ENCODE measurements around the gene ABCC1. TPM values are rescaled to one million over a fixed set of nuclear protein-coding genes. Genes with fewer than 3 reads are reported as not detected.

ABCC1 gene
- total and polyA plus RNA-seq, 2 experiments from 2014 or later, result 7.0 to 9.3 TPM

- no peaks in the 10 kb centered on the region for H3K4me1 ChIP-seq (ENCODE audit: insufficient read depth)
- TF ChIP-seq EZH2phosphoT487 (IDR thresholded peaks at IDR 0.05; ENCODE audit: low read depth, severe bottlenecking, unreplicated experiment), result no peak
- TF ChIP-seq EZH2 (IDR thresholded peaks at IDR 0.05; ENCODE audit: borderline replicate concordance), result no peak
- no peak for TF ChIP-seq CTCF (IDR thresholded peaks at IDR 0.05; ENCODE audit: poor library complexity)
- no peaks in the 10 kb centered on the region for H3K27me3 ChIP-seq
- no peak overlapping the region for H3K4me3 ChIP-seq
- no peak overlapping the region for H3K27ac ChIP-seq
- no peak overlapping the region for H3K4me2 ChIP-seq
- H3K36me3 ChIP-seq (replicated peaks; ENCODE audit: insufficient read depth, low read depth), result no peaks in the 10 kb centered on the region
- no peaks in the 10 kb centered on the region for H3K9me3 ChIP-seq (ENCODE audit: low read depth)
- H2AFZ ChIP-seq, result no peak overlapping the region
- H4K20me1 ChIP-seq (ENCODE audit: insufficient read depth, poor library complexity, severe bottlenecking), result no peaks in the 10 kb centered on the region
- no peaks in the 10 kb centered on the region for H3K9me2 ChIP-seq (replicated peaks; ENCODE audit: insufficient read depth)
- peaks cover 5% of the 10 kb centered on the region for H3K79me2 ChIP-seq
- no peak for DNase-seq (ENCODE audit: low spot score)
- WGBS (ENCODE audit: low lambda C conversion rate, missing lambda C conversion rate), result 43% methylated on average over 1 of the region's 1 CpG
Observed at GRCh38 chr16:16003719-16004313, 54.4 kb downstream of the ABCC1 start.

DNA sequence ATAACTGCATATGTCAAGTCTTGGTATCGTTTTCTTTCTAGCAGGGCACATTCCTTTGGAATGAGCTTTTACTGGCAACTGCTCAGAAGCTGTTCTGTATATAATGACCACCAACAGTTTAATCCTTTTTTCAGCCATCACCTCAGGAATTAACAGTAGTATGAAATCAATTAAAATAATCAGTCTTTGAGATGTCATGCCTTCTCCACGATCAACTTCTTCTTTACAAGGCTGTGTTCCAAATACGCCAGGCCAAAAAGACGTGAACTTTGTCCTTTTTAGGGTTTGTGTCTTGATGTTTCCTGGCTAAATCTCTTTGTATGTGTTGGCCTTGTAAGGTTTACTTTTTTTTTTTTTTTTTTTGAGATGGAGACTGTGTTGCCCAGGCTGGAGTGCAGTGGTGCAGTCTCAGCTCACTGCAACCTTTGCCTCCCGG lies 54.9 kb downstream of the ABCC1 start:
- TF ChIP-seq EZH2phosphoT487 (IDR thresholded peaks at IDR 0.05; ENCODE audit: low read depth, severe bottlenecking, unreplicated experiment), result no peak
- TF ChIP-seq CTCF (IDR thresholded peaks at IDR 0.05; ENCODE audit: poor library complexity), result no peak
- TF ChIP-seq EZH2 (IDR thresholded peaks at IDR 0.05; ENCODE audit: borderline replicate concordance), result no peak
- no peaks in the 10 kb centered on the region for H3K9me2 ChIP-seq (replicated peaks; ENCODE audit: insufficient read depth)
- H3K4me2 ChIP-seq, result no peak overlapping the region
- H3K36me3 ChIP-seq (replicated peaks; ENCODE audit: insufficient read depth, low read depth), result no peaks in the 10 kb centered on the region
- H3K4me1 ChIP-seq (ENCODE audit: insufficient read depth), result no peaks in the 10 kb centered on the region
- no peaks in the 10 kb centered on the region for H3K27me3 ChIP-seq
- H3K79me2 ChIP-seq, result peaks cover 5% of the 10 kb centered on the region
- H4K20me1 ChIP-seq (ENCODE audit: insufficient read depth, poor library complexity, severe bottlenecking), result no peaks in the 10 kb centered on the region
- 53% methylated on average over 5 of the region's 5 CpGs for WGBS (ENCODE audit: low lambda C conversion rate, missing lambda C conversion rate)
- H3K27ac ChIP-seq, result no peak overlapping the region
- no peak for DNase-seq (ENCODE audit: low spot score)
- no peak overlapping the region for H3K4me3 ChIP-seq
- no peaks in the 10 kb centered on the region for H3K9me3 ChIP-seq (ENCODE audit: low read depth)
- no peak overlapping the region for H2AFZ ChIP-seq

- Histone ChIP-seq H3K4me3 (no peak overlapping the region), H3K9me3 (ENCODE audit: low read depth) (no peaks in the 10 kb centered on the region), H3K79me2 (peaks cover 5% of the 10 kb centered on the region), H3K4me2 (no peak overlapping the region), H3K36me3 (replicated peaks; ENCODE audit: insufficient read depth, low read depth) (no peaks in the 10 kb centered on the region), H4K20me1 (ENCODE audit: insufficient read depth, poor library complexity, severe bottlenecking) (no peaks in the 10 kb centered on the region), H2AFZ (no peak overlapping the region), H3K27ac (no peak overlapping the region), H3K4me1 (ENCODE audit: insufficient read depth) (no peaks in the 10 kb centered on the region), H3K27me3 (no peaks in the 10 kb centered on the region), H3K9me2 (replicated peaks; ENCODE audit: insufficient read depth) (no peaks in the 10 kb centered on the region)
- DNase-seq (ENCODE audit: low spot score), result no peak
- TF ChIP-seq EZH2phosphoT487 (IDR thresholded peaks at IDR 0.05; ENCODE audit: low read depth, severe bottlenecking, unreplicated experiment) (no peak), CTCF (IDR thresholded peaks at IDR 0.05; ENCODE audit: poor library complexity) (no peak)
- 84% methylated on average over 8 of the region's 8 CpGs for WGBS (ENCODE audit: low lambda C conversion rate, missing lambda C conversion rate)
Observed at GRCh38 chr16:16005721-16006120, 56.3 kb downstream of the ABCC1 start.
